CD8-positive, alpha-beta memory T cell (primary cell): Measurements from ENCODE around the gene HES5. TPM values are rescaled to one million over a fixed set of nuclear protein-coding genes. Genes with fewer than 3 reads are reported as not detected.

Source experiments
- CTCF ChIA-PET: fragments of 350-600 bp; sonication (Branson Sonifier 250); formaldehyde crosslinking; loops from one replicate; lab custom pipeline; 2021; ENCODE audit warnings: antibody characterized with exemption; lab: Charles Lee
- POLR2A ChIA-PET: fragments of 350-600 bp; sonication (Branson Sonifier 250); formaldehyde crosslinking; loops from one replicate; lab custom pipeline; 2021; ENCODE audit warnings: antibody characterized with exemption; lab: Charles Lee
- DNase-seq, 5 donors: peaks; one replicate each; pipeline versions ENCODE4 v3.0.0 to v3.0.0-alpha.2; 2020 to 2022; ENCODE audit warnings: mixed read lengths in 1 of 5
- H3K27ac ChIP-seq: one replicate; pipeline ENCODE4 v1.7.0; 2013; ENCODE audit warnings: low read depth, mild to moderate bottlenecking, low read length, moderate library complexity
- H3K27me3 ChIP-seq: 2 replicates; pipeline ENCODE4 v1.7.0; 2013; ENCODE audit warnings: low read length, mild to moderate bottlenecking; ENCODE audit not compliant: insufficient read depth, poor library complexity, severe bottlenecking
- H3K36me3 ChIP-seq: 2 replicates; pipeline ENCODE4 v1.7.0; 2013; ENCODE audit warnings: mild to moderate bottlenecking, low read length, moderate library complexity; ENCODE audit not compliant: insufficient read depth
- H3K4me1 ChIP-seq: 2 replicates; pipeline ENCODE4 v1.7.0; 2013; ENCODE audit warnings: mild to moderate bottlenecking, low read length, moderate library complexity; ENCODE audit not compliant: insufficient read depth
- H3K4me3 ChIP-seq: 2 replicates; pipeline ENCODE4 v1.7.0; 2013; ENCODE audit warnings: mild to moderate bottlenecking, low read length
- H3K9me3 ChIP-seq: 2 replicates; pipeline ENCODE4 v1.7.0; 2013; ENCODE audit warnings: mild to moderate bottlenecking, low read length
- H3K27ac Mint-ChIP-seq, 8 donors: one replicate each; pipeline ENCODE4 v1.8.0; 2020 to 2021; ENCODE audit warnings: mixed read lengths in 8 of 8, mild to moderate bottlenecking in 6 of 8, inconsistent platforms in 3 of 8, moderate library complexity in 3 of 8
- H3K27me3 Mint-ChIP-seq, 2 donors: one replicate each; pipeline ENCODE4 v1.8.0; 2020 to 2021; ENCODE audit warnings: mixed read lengths in 2 of 2, mild to moderate bottlenecking in 1 of 2, moderate library complexity in 1 of 2
- H3K36me3 Mint-ChIP-seq, 3 donors: one replicate each; pipeline ENCODE4 v1.8.0; 2020 to 2021; ENCODE audit warnings: mixed read lengths in 3 of 3, inconsistent platforms in 1 of 3, mild to moderate bottlenecking in 1 of 3
- H3K4me1 Mint-ChIP-seq, 3 donors: one replicate each; pipeline ENCODE4 v1.8.0; 2020 to 2021; ENCODE audit warnings: mixed read lengths in 3 of 3, inconsistent platforms in 1 of 3, mild to moderate bottlenecking in 1 of 3
- H3K4me3 Mint-ChIP-seq, 7 donors: one replicate each; pipeline ENCODE4 v1.8.0; 2020 to 2021; ENCODE audit warnings: mixed read lengths in 7 of 7, mild to moderate bottlenecking in 6 of 7, moderate library complexity in 4 of 7, inconsistent platforms in 2 of 7
- H3K9me3 Mint-ChIP-seq, 5 donors: one replicate each; pipeline ENCODE4 v1.8.0; 2020 to 2022; ENCODE audit warnings: mixed read lengths in 5 of 5, mild to moderate bottlenecking in 3 of 5, moderate library complexity in 2 of 5, inconsistent platforms in 1 of 5
- polyA plus RNA-seq: library from polyadenylated mRNA; unstranded; fragments of 300-500 nt; fragmentation: Illumina TruSeq; gene quantifications from one replicate; pipeline ENCODE4 v1.2.3, GENCODE V29; 2021
- total RNA-seq, 2 experiments: library from RNA; stranded (reverse); gene quantifications; one replicate each; pipeline ENCODE4 v1.2.3, GENCODE V29; 2021

HES5 gene
- total and polyA plus RNA-seq, 3 experiments from 2014 or later, result not detected

DNA sequence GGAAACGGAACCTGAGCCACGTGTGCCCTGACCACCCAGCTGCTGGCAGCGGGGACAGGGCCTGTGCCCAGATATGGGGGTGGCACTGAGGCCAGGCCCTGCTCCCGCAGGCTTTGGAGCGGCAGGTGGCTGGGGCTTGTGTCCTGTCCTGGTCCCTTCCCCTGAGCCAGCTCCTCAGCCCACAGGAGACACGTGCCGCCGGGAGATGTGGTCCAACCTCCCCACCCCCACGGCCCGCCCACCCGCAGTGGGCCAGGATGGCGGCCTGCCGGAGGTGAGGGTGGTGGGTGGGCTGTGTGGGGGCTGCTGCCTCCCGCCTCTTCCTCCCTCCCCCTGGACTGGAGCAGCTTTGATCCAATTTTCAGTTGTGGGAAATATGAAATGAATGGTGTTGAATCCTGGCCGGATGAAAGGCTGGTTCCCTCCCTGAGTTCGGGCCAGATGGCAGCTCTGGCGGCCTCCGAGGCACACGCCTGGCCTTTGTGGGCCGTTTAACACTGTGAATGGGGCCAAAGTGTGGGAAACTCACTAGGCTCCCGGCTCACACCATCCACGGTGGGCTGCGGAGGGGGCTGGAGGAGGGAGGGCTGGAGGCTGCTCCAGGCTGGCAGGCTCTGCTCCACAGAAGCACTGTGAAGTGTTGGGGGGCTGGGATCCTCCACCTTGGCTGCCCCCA lies 2.6 kb upstream of the HES5 start:
- ChIA-PET POLR2A (interaction anchor here (0.5 kb wide), 1 partner anchor 55 kb away, joined by 3 read pairs; no protein-coding TSS in a partner anchor), CTCF (interaction anchor here (0.8 to 1.0 kb wide), 2 partner anchors 8 to 15 kb away, joined by 3 to 5 read pairs; no protein-coding TSS in a partner anchor)
- H3K36me3 Mint-ChIP-seq, result peaks cover 0 to 2% (median 0%) of the 10 kb centered on the region in 3 donors
- H3K4me1 Mint-ChIP-seq, result peaks cover 5 to 18% (median 6%) of the 10 kb centered on the region in 3 donors
- peaks cover 21 to 24% of the 10 kb centered on the region in 2 donors for H3K27me3 Mint-ChIP-seq
- DNase-seq, result no peak
- H3K9me3 Mint-ChIP-seq, result no peaks in the 10 kb centered on the region
- H3K36me3 ChIP-seq, result no peaks in the 10 kb centered on the region
- peaks cover 18% of the 10 kb centered on the region for H3K27me3 ChIP-seq
- H3K27ac ChIP-seq, result no peak overlapping the region
- no peaks in the 10 kb centered on the region for H3K9me3 ChIP-seq
- H3K27ac Mint-ChIP-seq, result no peak overlapping the region
- no peak overlapping the region for H3K4me3 ChIP-seq
- peaks cover 18% of the 10 kb centered on the region for H3K4me1 ChIP-seq
- H3K4me3 Mint-ChIP-seq, result no peak overlapping the region

DNA sequence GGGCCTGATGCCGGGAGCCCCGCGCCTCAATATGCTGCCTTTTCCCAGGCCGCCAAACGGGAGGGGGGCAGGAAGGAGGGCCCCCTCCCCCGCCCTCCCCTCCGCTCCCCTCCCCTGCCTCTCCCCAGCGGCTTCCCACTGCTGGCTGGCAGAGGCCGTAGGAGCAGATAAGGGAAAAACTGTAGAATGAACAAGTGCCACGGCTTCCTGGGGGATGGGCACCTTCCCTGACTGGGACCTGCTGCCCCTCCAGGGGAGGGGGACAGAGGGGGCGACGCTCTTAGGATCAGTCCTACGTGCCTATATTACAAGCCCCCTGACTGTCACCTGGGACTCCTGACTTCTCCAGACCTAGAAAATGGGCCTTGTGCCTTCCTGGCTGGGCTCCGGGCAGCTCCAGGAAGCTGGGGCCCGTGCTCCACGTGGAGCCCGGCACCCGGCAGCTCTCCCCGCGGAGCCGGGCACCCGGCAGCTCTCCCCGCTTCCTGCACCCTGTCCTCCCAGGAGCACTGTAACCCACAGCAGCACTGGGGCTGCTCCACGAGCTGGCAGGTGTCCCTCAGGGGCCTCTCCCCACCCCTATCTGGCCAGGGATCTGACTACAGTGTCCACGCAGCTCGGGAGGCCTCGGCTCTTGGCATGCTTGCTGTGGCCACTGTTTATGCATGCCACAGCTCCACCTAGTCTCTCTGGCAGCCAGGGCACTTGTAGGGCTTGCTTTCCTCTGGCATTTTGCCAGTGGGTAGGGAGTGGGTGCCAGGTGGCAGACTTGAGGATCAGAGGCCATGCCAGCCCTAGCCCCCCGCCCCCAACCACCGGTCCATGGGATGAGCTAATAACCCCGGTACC lies 674 bp upstream of the HES5 start:
- Histone ChIP-seq H3K27ac (no peak overlapping the region), H3K36me3 (no peaks in the 10 kb centered on the region), H3K9me3 (no peaks in the 10 kb centered on the region), H3K4me3 (peak overlapping the region; percentile 19), H3K4me1 (peaks cover 25% of the 10 kb centered on the region), H3K27me3 (peaks cover 18% of the 10 kb centered on the region)
- no peak for DNase-seq
- Mint-ChIP-seq H3K27ac (no peak overlapping the region), H3K36me3 (peaks cover 0 to 2% (median 0%) of the 10 kb centered on the region in 3 donors), H3K4me1 (peaks cover 10 to 27% (median 11%) of the 10 kb centered on the region in 3 donors), H3K9me3 (no peaks in the 10 kb centered on the region), H3K27me3 (peaks cover 18 to 23% of the 10 kb centered on the region in 2 donors), H3K4me3 (peak overlapping the region in 3 of 7 donors; percentile 59 to 75 (median 66))
- POLR2A ChIA-PET, result interaction anchor here (0.6 to 0.9 kb wide), 2 partner anchors 14 to 105 kb away, joined by 3 to 4 read pairs; no protein-coding TSS in a partner anchor
- CTCF ChIA-PET, result interaction anchor here (1.1 to 1.9 kb wide), 3 partner anchors 115 to 336 kb away, joined by 3 to 6 read pairs (median 4); partner anchors contain the start of gene FAAP20

DNA sequence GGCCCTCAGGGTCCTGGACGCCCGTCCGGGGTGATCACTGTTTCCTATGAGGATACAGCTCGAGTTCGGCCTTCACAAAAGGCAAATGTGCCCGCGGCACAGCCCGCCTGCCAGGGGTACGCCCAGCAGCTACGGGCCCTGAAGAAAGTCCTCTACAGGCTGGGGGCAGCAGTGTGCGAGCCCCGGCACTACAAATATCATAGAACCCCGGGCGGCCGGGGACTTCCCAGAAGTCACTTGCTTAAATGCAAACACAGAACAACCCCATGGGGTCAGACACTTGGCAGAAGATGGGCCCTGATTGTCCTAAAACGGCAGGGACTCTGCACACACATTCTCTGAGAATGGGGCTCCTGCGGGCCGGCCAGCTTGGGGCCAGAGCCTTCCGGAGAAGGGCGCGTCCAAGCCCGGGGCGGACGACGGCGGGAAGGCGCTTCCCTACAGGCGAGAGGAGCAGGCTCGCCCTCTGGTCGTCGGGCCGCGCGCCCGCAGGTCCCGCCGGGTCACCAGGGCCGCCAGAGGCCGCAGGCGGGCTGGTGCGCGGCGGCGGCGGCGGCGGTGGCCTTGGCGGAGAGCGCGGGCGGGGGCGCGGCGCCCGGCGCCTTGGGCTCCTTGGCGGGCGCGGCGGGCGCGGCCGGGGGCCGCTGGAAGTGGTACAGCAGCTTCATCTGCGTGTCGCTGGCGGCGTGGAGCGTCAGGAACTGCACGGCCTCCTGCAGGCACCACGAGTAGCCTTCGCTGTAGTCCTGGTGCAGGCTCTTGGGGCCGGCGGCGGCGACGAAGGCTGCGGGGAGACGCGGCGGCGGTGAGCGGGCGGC lies 888 bp downstream of the HES5 start:
- Mint-ChIP-seq H3K27ac (peak overlapping the region in 3 of 8 donors; percentile 38 to 84 (median 66)), H3K4me1 (peaks cover 22 to 42% (median 24%) of the 10 kb centered on the region in 3 donors), H3K27me3 (peaks cover 14 to 23% of the 10 kb centered on the region in 2 donors), H3K9me3 (no peaks in the 10 kb centered on the region), H3K4me3 (peak overlapping the region; percentile 67 to 88 (median 79)), H3K36me3 (peaks cover 0 to 7% (median 0%) of the 10 kb centered on the region in 3 donors)
- Histone ChIP-seq H3K9me3 (no peaks in the 10 kb centered on the region), H3K27ac (no peak overlapping the region), H3K4me3 (no peak overlapping the region), H3K27me3 (peaks cover 18% of the 10 kb centered on the region), H3K4me1 (peaks cover 40% of the 10 kb centered on the region), H3K36me3 (no peaks in the 10 kb centered on the region)
- DNase-seq, result peak in 3 of 5 donors; percentile 30 to 67 (median 39)
- ChIA-PET CTCF (interaction anchor here (1.9 to 7.1 kb wide), 2 partner anchors 15 to 114 kb away, joined by 6 to 134 read pairs; no protein-coding TSS in a partner anchor), POLR2A (interaction anchor here (0.8 to 1.8 kb wide), 4 partner anchors 12 to 56 kb away, joined by 3 to 6 read pairs (median 3); no protein-coding TSS in a partner anchor)

DNA sequence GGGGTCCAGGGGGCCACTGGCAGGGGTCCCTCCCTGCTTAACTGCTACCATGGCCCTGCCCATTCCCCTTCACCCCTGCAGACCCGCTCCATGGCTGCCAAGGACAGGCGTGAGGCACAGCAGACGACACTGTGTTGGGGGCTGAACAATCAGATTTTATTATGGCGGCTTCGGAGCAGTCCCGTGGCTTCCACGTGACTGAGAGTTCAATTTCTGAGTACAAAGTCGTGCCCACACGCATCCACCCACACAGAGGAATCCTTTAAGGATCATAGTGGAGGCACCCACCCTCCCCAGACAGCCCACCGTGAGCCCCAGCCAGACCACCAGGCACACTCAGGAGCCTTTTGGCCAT lies 1.5 kb downstream of the HES5 start:
- peaks cover 0 to 7% (median 0%) of the 10 kb centered on the region in 3 donors for H3K36me3 Mint-ChIP-seq
- H3K27ac Mint-ChIP-seq, result peak overlapping the region in 1 of 8 donors; percentile 38
- Histone ChIP-seq H3K4me3 (no peak overlapping the region), H3K4me1 (peaks cover 46% of the 10 kb centered on the region), H3K27me3 (peaks cover 18% of the 10 kb centered on the region), H3K27ac (no peak overlapping the region), H3K9me3 (no peaks in the 10 kb centered on the region), H3K36me3 (no peaks in the 10 kb centered on the region)
- H3K27me3 Mint-ChIP-seq, result peaks cover 14 to 21% of the 10 kb centered on the region in 2 donors
- no peaks in the 10 kb centered on the region for H3K9me3 Mint-ChIP-seq
- POLR2A ChIA-PET, result interaction anchor here (0.8 to 1.8 kb wide), 2 partner anchors 19 to 57 kb away, joined by 3 to 6 read pairs; no protein-coding TSS in a partner anchor
- peaks cover 27 to 47% (median 29%) of the 10 kb centered on the region in 3 donors for H3K4me1 Mint-ChIP-seq
- peak overlapping the region in 6 of 7 donors; percentile 68 to 88 (median 80) for H3K4me3 Mint-ChIP-seq
- DNase-seq, result no peak
- CTCF ChIA-PET, result interaction anchor here (1.9 to 7.1 kb wide), 2 partner anchors 15 to 113 kb away, joined by 6 to 134 read pairs; no protein-coding TSS in a partner anchor

DNA sequence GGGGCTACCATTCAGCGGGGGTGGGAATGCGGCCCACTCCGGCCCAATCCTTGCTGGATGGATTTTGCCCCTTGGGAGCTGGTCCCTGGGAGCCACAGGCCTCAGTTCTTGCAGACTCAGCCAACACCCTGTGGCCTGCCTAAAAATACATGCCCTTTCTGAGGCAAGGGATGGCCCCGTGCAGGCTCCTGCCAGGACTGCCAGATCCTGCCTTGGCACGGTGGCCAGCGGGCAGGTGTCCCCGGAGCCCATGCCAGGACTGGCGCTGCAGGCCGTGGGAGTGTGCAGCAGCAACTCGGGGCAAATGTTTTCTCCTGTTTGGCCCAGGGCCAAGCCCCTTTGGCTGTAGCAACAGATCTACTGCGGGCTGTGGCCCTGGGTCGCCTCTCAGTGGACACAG lies 2.0 kb downstream of the HES5 start:
- no peak for DNase-seq
- Histone ChIP-seq H3K36me3 (no peaks in the 10 kb centered on the region), H3K27ac (no peak overlapping the region), H3K4me1 (peaks cover 52% of the 10 kb centered on the region), H3K27me3 (peaks cover 18% of the 10 kb centered on the region), H3K4me3 (no peak overlapping the region), H3K9me3 (no peaks in the 10 kb centered on the region)
- ChIA-PET CTCF (interaction anchor here (7.1 kb wide), 1 partner anchor 16 kb away, joined by 134 read pairs; no protein-coding TSS in a partner anchor), POLR2A (interaction anchor here (1.8 to 4.8 kb wide), 3 partner anchors 12 to 19 kb away, joined by 4 to 87 read pairs (median 6); no protein-coding TSS in a partner anchor)
- Mint-ChIP-seq H3K27me3 (peaks cover 11 to 18% of the 10 kb centered on the region in 2 donors), H3K9me3 (no peaks in the 10 kb centered on the region), H3K4me1 (peaks cover 32 to 53% (median 35%) of the 10 kb centered on the region in 3 donors), H3K27ac (no peak overlapping the region), H3K36me3 (peaks cover 0 to 8% (median 0%) of the 10 kb centered on the region in 3 donors), H3K4me3 (no peak overlapping the region)

DNA sequence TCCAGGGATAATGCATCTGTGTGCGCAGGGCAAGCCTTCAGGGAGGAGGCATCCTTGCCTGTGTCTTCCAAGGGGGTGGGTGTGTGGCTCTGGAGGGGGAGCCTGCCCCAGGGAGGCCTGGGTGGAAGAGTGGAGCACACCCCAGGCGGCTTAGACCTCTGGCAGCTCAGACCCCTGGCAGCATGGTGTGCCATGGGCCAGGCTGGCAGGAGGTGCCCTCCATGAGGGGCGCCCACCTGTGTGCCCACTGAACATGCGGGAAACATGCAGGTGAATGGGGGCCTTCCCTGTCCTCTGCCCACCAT lies 2.6 kb downstream of the HES5 start:
- peaks cover 37 to 58% (median 40%) of the 10 kb centered on the region in 3 donors for H3K4me1 Mint-ChIP-seq
- no peak overlapping the region for H3K4me3 ChIP-seq
- peaks cover 57% of the 10 kb centered on the region for H3K4me1 ChIP-seq
- H3K4me3 Mint-ChIP-seq, result peak overlapping the region in 6 of 7 donors; percentile 32 to 99 (median 90)
- peaks cover 0 to 12% (median 0%) of the 10 kb centered on the region in 3 donors for H3K36me3 Mint-ChIP-seq
- DNase-seq, result no peak
- no peak overlapping the region for H3K27ac Mint-ChIP-seq
- H3K36me3 ChIP-seq, result no peaks in the 10 kb centered on the region
- H3K9me3 Mint-ChIP-seq, result no peaks in the 10 kb centered on the region
- ChIA-PET POLR2A (interaction anchor here (1.7 to 4.8 kb wide), 3 partner anchors 12 to 20 kb away, joined by 4 to 87 read pairs (median 6); no protein-coding TSS in a partner anchor), CTCF (interaction anchor here (7.1 kb wide), 1 partner anchor 16 kb away, joined by 134 read pairs; no protein-coding TSS in a partner anchor)
- no peak overlapping the region for H3K27ac ChIP-seq
- H3K9me3 ChIP-seq, result no peaks in the 10 kb centered on the region
- H3K27me3 Mint-ChIP-seq, result peaks cover 11 to 18% of the 10 kb centered on the region in 2 donors
- H3K27me3 ChIP-seq, result peaks cover 18% of the 10 kb centered on the region
